Peyer's patch (tissue), 4 donors: ENCODE measurements around the gene CRK. TPM values are rescaled to one million over a fixed set of nuclear protein-coding genes. Genes with fewer than 3 reads are reported as not detected.
"Not testable (repeated sequence)": the region's sequence is repeated elsewhere in the genome, so short reads cannot be mapped to it uniquely, and the experiment has no call there.

Experiments used
- DNase-seq, 3 donors: peaks; one replicate each; pipeline ENCODE4 v3.0.0-alpha.2; 2017 to 2019
- H3K27ac ChIP-seq, 4 donors: fragments of 200-600 bp; sonication (generic); one replicate each; pipeline ENCODE4 v1.5.1; 2016 to 2019
- H3K27me3 ChIP-seq, 2 donors: fragments of 200-600 bp; sonication (generic); one replicate each; pipeline ENCODE4 v1.5.1; 2019
- H3K36me3 ChIP-seq, 3 donors: fragments of 200-600 bp; sonication (generic); one replicate each; pipeline ENCODE4 v1.5.1; 2016 to 2019
- H3K4me1 ChIP-seq, 4 donors: fragments of 200-600 bp; sonication (generic); one replicate each; pipeline ENCODE4 v1.5.1; 2016 to 2019
- H3K4me3 ChIP-seq, 4 donors: fragments of 200-600 bp; sonication (generic); 1 replicate in 3 of 4; 2 replicates in 1 of 4; pipeline ENCODE4 v1.5.1; 2016 to 2019; ENCODE audit warnings: mild to moderate bottlenecking in 1 of 4
- H3K9me3 ChIP-seq, 4 donors: fragments of 200-600 bp; sonication (generic); one replicate each; pipeline ENCODE4 v1.5.1; 2016 to 2019; ENCODE audit warnings: mild to moderate bottlenecking in 1 of 4
- CTCF ChIP-seq, 6 experiments: fragments of 450-650 bp in 4 of 6; fragments of 200-600 bp in 2 of 6; sonication (generic) in 1 of 6; IDR thresholded peaks; one replicate each; pipeline ENCODE4 v1.5.1; 2017 to 2019; ENCODE audit warnings: antibody characterized with exemption in 6 of 6, mild to moderate bottlenecking in 3 of 6, moderate library complexity in 1 of 6
- POLR2A ChIP-seq, 2 donors: fragments of 450-650 bp; IDR thresholded peaks; one replicate each; pipeline ENCODE4 v1.5.1; 2017; ENCODE audit warnings: antibody characterized with exemption in 2 of 2, mild to moderate bottlenecking in 2 of 2, moderate library complexity in 2 of 2
- total RNA-seq, 4 donors: library from RNA; depleted of rRNA; stranded (reverse); fragments of >200 nt; gene quantifications; one replicate each; pipeline ENCODE4 v1.1.0, GENCODE V29; 2016

The CRK gene
- total RNA-seq, 4 donors from 2014 or later: 33.0 to 66.2 (median 59.5) TPM

GRCh38 chr17:1384905-1385435 is 71.1 kb downstream of the CRK start:
- no peak overlapping the region for H3K27ac ChIP-seq
- no peaks in the 10 kb centered on the region for H3K27me3 ChIP-seq
- peaks cover 0 to 63% (median 6%) of the 10 kb centered on the region in 4 donors for H3K4me1 ChIP-seq
- no peaks in the 10 kb centered on the region for H3K36me3 ChIP-seq
- TF ChIP-seq CTCF (IDR thresholded peaks at IDR 0.05) (no peak), POLR2A (IDR thresholded peaks at IDR 0.05) (no peak)
- H3K9me3 ChIP-seq: no peaks in the 10 kb centered on the region
- no peak overlapping the region for H3K4me3 ChIP-seq
- DNase-seq: no peak

- Histone ChIP-seq H3K4me1 (peaks cover 3 to 65% (median 19%) of the 10 kb centered on the region in 4 donors), H3K9me3 (no peaks in the 10 kb centered on the region), H3K27me3 (no peaks in the 10 kb centered on the region), H3K4me3 (no peak overlapping the region), H3K36me3 (no peaks in the 10 kb centered on the region), H3K27ac (no peak overlapping the region)
- TF ChIP-seq POLR2A (IDR thresholded peaks at IDR 0.05) (no peak), CTCF (IDR thresholded peaks at IDR 0.05) (no peak)
- no peak for DNase-seq
Observed at GRCh38 chr17:1379930-1380313, 76.1 kb downstream of the CRK start.

- DNase-seq: no peak
- H3K4me1 ChIP-seq: peaks cover 3 to 70% (median 23%) of the 10 kb centered on the region in 4 donors
- H3K27ac ChIP-seq: peak overlapping the region in 1 of 4 donors; percentile 0
- no peak overlapping the region for H3K4me3 ChIP-seq
- TF ChIP-seq CTCF (IDR thresholded peaks at IDR 0.05) (no peak), POLR2A (IDR thresholded peaks at IDR 0.05) (no peak)
- H3K9me3 ChIP-seq: no peaks in the 10 kb centered on the region
- H3K36me3 ChIP-seq: no peaks in the 10 kb centered on the region
- H3K27me3 ChIP-seq: no peaks in the 10 kb centered on the region
Observed at GRCh38 chr17:1379208-1379929, 76.7 kb downstream of the CRK start.

GRCh38 chr17:1378476-1378860 is 77.6 kb downstream of the CRK start:
- H3K36me3 ChIP-seq, H3K4me3 ChIP-seq, DNase-seq, H3K27ac ChIP-seq, H3K9me3 ChIP-seq, H3K27me3 ChIP-seq: not testable (repeated sequence)
- peaks cover 3 to 79% (median 28%) of the 10 kb centered on the region in 4 donors for H3K4me1 ChIP-seq

GRCh38 chr17:1377334-1377733 is 78.7 kb downstream of the CRK start:
- TF ChIP-seq POLR2A (IDR thresholded peaks at IDR 0.05) (no peak), CTCF (IDR thresholded peaks at IDR 0.05) (no peak)
- no peaks in the 10 kb centered on the region for H3K9me3 ChIP-seq
- peak overlapping the region in 1 of 4 donors; percentile 15 for H3K27ac ChIP-seq
- no peaks in the 10 kb centered on the region for H3K27me3 ChIP-seq
- no peak overlapping the region for H3K4me3 ChIP-seq
- H3K4me1 ChIP-seq: peaks cover 3 to 84% (median 28%) of the 10 kb centered on the region in 4 donors
- peaks cover 0 to 6% (median 0%) of the 10 kb centered on the region in 3 donors for H3K36me3 ChIP-seq
- peak in 1 of 3 donors; percentile 45 for DNase-seq

- H3K27ac ChIP-seq: peak overlapping the region in 1 of 4 donors; percentile 15
- DNase-seq: no peak
- peaks cover 3 to 86% (median 28%) of the 10 kb centered on the region in 4 donors for H3K4me1 ChIP-seq
Observed at GRCh38 chr17:1376061-1376460, 80.0 kb downstream of the CRK start.

More at GRCh38 chr17:1376061-1376460, 80.0 kb downstream of the CRK start:
- no peaks in the 10 kb centered on the region for H3K9me3 ChIP-seq
- no peaks in the 10 kb centered on the region for H3K27me3 ChIP-seq
- peaks cover 0 to 6% (median 0%) of the 10 kb centered on the region in 3 donors for H3K36me3 ChIP-seq
- H3K4me3 ChIP-seq: no peak overlapping the region
- TF ChIP-seq POLR2A (IDR thresholded peaks at IDR 0.05) (no peak), CTCF (IDR thresholded peaks at IDR 0.05) (no peak)
